Stimulated activated naive CD4-positive, alpha-beta T cell treated with Interleukin-2 at 50 U/mL for 16 hours (primary cell): ENCODE measurements around the gene TMEM126B.

Source experiments
- DNase-seq: peaks from one replicate; lab custom pipeline; 2025; lab: John Stamatoyannopoulos, UW

The TMEM126B gene

GRCh38 chr11:85682330-85683305, 54.2 kb downstream of the TMEM126B start:
- peak; percentile 48 for DNase-seq

- DNase-seq = no peak
Measured at GRCh38 chr11:85685125-85685819, 56.9 kb downstream of the TMEM126B start.

GRCh38 chr11:85685820-85686459, 57.5 kb downstream of the TMEM126B start, which contains the start of gene CCDC89:
Gene CCDC89, minus strand, starts transcription at chr11:85686195. Its CDS starts 65 bp downstream, at chr11:85686130.
- DNase-seq = no peak
